Stimulated activated CD4-positive, alpha-beta T cell treated with anti-CD3 and anti-CD28 coated beads, TNF-alpha, amount 100 ng/mL, for 24 hours (primary cell): ENCODE results near the gene OR6C4.
"Not testable (repeated sequence)": the region's sequence is repeated elsewhere in the genome, so short reads cannot be mapped to it uniquely, and the experiment has no call there.

Source experiments
- DNase-seq, 3 experiments: peaks; one replicate each; pipeline ENCODE4 v3.0.0-alpha.2; 2020; ENCODE audit warnings: low read depth in 3 of 3

OR6C4 gene

DNA sequence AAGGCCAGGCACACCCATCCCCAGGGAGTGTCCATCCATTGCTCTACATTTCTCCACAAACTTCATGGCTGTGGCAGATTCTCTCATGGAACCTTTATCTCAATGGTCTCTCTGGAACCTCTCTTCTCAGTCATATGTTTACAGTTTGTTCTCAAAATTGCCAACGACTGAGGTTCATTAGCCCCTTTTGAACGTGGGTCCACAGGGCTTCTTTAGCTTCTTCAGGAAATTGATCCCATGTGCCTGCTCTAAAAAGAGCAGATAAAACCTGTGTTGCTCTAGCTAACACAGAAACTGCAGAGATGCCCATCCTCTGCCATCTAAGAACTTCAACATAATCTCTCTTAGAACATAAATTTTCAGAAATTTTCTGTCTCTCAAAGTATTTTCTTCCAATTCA is at the start of gene OR6C4:
OR6C4 (plus strand) TSS at position 301 of the 400 bp plus-strand sequence. CDS start 1,625 bp downstream, outside the sequence.
- no peak for DNase-seq

DNA sequence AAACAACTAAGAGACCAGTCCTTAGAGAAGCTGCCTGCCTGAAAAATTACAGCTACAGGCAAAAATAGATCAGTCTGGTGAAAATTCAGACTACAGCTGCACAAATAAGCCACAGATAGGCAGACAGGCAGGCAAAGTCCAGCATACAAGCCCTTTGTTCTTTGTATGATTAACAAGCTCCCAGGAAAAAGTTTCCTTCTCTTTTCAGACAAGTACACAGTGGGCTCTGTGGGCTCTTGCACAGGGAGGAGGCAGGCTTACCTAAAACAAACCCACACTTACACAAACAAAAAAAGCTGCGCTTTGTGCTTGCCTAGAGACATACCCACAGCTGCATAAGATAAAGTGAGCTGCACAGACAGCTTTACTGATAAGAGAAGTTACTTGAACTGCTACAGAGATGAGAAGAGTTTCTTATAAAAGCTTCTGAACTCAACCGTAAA is 49.6 kb upstream of the OR6C4 start:
- no peak for DNase-seq

DNA sequence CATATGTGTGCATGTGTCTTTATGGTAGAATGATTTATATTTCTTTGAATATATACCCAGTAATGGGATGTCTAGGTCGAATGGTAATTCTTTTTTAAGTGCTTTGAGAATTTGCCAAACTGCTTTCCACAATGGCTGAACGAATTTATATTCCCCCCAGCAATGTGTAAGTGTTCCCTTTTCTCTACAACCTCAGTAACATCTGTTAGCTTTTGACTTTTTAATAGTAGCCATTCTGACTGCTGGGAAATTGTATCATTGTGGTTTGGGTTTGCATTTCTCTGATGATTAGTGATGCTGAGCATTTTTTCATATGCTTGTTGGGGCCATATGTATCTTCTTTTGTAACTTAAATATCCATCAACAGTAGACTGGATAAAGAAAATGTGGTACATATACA is 47.8 kb upstream of the OR6C4 start:
- DNase-seq: no peak

DNA sequence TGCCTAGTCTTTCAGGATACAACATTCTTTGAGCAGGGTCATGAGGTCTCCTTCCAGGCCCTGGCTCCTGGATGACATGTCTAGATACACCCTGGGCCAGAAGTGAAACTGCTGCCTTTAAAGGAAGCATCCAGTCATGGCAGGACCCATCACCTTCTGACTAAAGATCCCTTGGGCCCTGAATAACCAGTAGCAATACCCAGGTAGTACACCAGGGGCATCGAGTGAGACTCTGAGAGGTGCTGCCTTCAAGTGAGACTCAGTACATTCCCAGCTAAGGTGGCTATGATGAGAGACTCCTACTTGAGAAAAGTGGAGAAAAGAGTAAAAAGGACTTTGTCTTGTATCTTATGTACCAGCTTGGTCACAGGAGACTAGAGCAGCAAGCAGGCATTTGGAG is 33.7 kb upstream of the OR6C4 start:
- no peak for DNase-seq

DNA sequence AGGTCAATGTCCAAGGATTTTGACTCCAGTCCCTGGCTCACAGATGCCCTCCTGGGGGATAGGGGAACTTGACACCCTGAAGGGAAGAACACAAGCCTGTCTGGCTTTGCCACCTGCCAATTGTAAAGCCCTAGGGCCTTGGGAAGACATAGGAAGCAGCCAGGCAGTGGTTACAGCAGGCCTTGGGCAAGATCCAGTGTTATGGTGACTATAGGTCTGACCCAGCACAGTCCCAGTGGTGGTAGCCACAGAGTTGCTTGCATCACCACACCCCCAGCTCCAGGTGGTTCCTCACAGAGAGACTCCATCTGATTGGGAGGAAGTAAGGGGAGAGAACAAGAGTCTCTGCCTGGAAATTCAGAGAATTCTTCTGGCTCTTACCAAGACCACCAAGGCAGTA is 33.0 kb upstream of the OR6C4 start:
- no peak for DNase-seq

DNA sequence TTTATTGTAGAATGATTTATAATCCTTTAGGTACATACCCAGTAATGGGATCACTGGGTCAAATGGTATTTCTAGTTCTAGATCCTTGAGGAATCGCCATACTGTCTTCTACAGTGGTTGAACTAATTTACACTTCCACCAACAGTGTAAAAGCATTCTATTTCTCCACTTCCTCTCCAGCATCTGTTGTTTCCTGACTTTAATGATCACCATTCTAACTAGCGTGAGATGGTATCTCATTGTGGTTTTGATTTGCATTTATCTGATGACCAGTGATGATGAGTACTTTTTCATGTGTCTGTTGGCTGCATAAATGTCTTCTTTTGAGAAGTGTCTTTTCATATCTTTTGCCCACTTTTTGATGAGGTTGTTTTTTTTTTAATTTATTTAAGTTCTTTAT is 1.2 kb upstream of the OR6C4 start:
- not testable (repeated sequence) for DNase-seq

DNA sequence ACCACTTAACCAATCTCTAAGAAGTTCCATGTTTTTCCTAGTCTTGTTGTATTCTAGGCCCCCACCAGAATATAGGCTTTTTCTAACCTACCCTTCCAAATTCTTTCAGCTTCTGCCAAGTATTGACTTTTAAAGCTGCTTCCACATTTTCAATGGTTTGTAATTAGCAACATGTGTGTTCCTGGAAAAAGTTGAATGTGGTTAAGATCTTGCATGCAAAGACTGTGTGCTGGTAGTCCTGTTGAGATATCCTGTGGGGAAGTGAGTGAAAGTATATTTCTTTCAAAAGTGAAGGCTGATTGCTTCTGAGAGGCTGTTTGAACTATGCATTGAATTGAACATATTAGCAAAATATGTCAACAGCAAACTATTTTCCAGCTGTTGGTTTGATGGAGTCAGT is 646 bp upstream of the OR6C4 start:
- no peak for DNase-seq

DNA sequence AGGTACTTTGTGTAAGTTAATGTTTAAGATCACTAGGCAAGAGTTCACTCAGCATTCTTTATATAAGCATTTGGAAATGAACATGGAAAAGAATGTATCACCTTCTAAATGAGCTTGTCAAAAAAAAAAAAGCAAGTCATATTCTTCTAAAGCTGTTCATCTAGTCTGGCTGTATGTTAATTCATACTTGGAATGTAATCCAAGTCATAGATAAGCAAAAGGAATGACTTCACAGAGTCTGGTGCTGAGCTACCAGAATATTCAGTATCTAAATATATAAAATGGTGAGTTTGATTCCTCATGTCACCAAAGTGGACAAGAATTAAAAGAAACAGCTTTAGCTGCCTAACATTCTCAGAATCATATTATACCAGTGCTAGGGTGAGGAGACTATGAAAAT is 4.9 kb downstream of the OR6C4 start:
- no peak for DNase-seq

DNA sequence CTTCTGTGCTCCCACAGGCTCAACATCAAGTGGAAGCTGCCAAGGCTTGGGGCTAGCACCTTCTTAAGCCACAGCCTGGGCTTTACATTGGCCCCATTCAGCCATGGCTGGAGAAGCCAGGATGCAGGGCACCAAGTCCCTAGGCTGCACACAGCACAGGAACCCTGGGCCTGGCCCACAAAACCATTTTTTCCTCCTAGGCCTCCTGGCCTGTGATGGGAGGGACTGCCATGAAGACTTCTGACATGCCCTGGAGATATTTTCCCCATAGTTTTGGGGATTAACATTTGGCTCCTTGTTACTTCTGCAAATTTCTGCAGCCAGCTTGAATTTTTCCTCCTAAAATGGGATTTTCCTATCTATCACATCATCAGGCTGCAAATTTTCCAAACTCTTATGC is 20.7 kb downstream of the OR6C4 start:
- not testable (repeated sequence) for DNase-seq

DNA sequence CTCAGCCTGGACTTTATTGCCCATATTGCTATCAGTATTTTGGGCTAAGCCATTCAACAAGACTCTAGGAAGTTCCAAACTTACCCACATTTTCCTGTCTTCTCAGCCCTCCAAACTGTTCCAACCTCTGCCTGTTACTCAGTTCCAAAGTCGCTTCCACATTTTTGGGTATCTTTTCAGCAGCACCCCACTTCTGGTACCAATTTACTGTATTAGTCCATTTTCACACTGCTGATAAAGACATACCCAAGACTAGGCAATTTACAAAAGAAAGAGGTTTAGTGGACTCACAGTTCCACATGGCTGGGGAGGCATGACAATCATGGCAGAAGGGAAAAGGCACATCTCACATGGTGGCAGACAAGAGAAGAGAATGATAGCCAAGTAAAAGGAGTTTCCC is 21.3 kb downstream of the OR6C4 start:
- not testable (repeated sequence) for DNase-seq

DNA sequence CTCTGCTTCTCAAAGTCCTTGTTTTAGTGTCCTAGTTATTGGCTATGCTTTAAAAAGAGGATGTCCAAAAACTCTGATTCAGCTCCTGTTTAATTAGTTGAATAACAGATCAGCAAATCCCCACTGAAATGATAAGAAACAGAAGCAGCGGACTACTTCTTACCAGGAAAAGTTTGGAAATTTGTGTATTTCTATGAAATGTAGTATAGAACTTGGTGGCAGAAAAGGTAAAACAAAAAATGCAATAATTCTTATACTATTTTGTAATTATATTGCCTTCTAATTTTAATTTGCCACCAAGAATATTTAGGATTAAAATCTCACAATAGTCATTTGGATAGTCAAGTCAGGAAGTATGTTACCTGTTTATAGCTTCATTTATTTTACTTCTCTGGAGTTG is 22.8 kb downstream of the OR6C4 start, which contains the start of gene OR2AP1:
OR2AP1 (plus strand) TSS at position 301 of the 400 bp plus-strand sequence. CDS start 1,947 bp downstream, outside the sequence.
- no peak for DNase-seq

DNA sequence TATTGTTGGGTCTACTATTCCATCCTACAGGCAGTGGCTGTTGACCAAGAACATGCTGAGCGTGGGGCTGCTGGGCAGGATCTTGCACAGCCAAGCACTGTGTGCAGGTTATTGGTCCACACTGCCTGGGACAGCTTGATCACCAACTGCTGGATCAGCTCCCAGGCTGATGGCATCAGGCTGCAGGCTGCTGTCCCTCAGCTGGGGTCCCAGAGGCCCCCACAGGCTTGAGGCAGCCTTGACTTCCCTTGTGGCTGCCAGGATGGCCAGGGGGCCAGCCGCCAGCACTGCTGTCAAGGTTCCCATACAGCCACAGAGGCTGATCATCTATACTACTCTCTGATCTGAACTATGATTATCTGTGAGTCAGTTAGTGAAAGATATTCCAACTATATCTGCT is 32.7 kb downstream of the OR6C4 start:
- DNase-seq: no peak

DNA sequence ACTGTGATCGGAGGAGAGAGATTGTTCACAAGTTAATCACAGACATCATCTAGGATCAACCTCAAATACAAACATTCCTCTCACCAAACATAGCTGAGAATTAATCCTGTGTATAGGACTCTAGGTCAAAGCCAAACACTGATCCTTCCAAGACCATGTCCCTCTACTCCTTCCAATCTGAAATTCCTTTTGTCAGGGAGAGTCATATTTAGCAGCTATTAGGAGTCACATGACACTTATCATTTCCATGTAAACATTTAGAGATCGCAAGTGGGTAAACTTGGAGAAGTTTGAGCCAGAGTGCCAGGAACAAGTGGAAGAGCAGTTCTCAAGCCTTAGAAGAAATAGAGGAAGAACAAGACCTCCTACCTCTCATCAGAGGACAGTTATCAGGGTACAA is 36.4 kb downstream of the OR6C4 start:
- DNase-seq: no peak

DNA sequence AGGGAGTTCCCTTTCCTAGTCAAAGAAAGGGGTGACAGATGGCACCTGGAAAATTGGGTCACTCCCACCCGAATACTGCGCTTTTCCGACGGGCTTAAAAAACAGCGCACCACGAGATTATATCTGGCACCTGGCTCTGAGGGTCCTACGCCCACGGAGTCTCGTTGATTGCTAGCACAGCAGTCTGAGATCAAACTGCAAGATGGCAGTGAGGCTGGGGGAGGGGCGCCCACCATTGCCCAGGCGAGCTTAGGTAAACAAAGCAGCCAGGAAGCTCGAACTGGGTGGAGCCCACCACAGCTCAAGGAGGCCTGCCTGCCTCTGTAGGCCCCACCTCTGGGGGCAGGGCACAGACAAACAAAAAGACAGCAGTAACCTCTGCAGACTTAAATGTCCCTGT is 40.8 kb downstream of the OR6C4 start:
- not testable (repeated sequence) for DNase-seq
